Measurements from ENCODE around the gene SMIM12.

Gene SMIM12

GRCh38 chr1:34852677-34853217 lies 6.8 kb downstream of the SMIM12 start:
- peak; percentile 77 for DNase-seq (ENCODE audit: extremely low read depth, low read depth)
- peak; percentile 84 for TF ChIP-seq CTCF (IDR thresholded peaks at IDR 0.05; ENCODE audit: low read depth, low read length)

GRCh38 chr1:34851431-34852105 lies 8.0 kb downstream of the SMIM12 start:
- TF ChIP-seq CTCF (IDR thresholded peaks at IDR 0.05; ENCODE audit: low read depth, low read length): no peak
- DNase-seq (ENCODE audit: extremely low read depth, low read depth): no peak

GRCh38 chr1:34850382-34850781 lies 9.2 kb downstream of the SMIM12 start:
- no peak for DNase-seq (ENCODE audit: extremely low read depth, low read depth)
- TF ChIP-seq CTCF (IDR thresholded peaks at IDR 0.05; ENCODE audit: low read depth, low read length): no peak

GRCh38 chr1:34847094-34847493 lies 12.5 kb downstream of the SMIM12 start:
- TF ChIP-seq CTCF (IDR thresholded peaks at IDR 0.05; ENCODE audit: low read depth, low read length): no peak
- no peak for DNase-seq (ENCODE audit: extremely low read depth, low read depth)

GRCh38 chr1:34846265-34846664 lies 13.3 kb downstream of the SMIM12 start:
- TF ChIP-seq CTCF (IDR thresholded peaks at IDR 0.05; ENCODE audit: low read depth, low read length): no peak
- DNase-seq (ENCODE audit: extremely low read depth, low read depth): no peak

- no peak for TF ChIP-seq CTCF (IDR thresholded peaks at IDR 0.05; ENCODE audit: low read depth, low read length)
- DNase-seq (ENCODE audit: extremely low read depth, low read depth): no peak
Observed at GRCh38 chr1:34845131-34845901, 14.2 kb downstream of the SMIM12 start.

GRCh38 chr1:34844252-34844634 lies 15.3 kb downstream of the SMIM12 start:
- no peak for TF ChIP-seq CTCF (IDR thresholded peaks at IDR 0.05; ENCODE audit: low read depth, low read length)
- no peak for DNase-seq (ENCODE audit: extremely low read depth, low read depth)
